ENCODE results near the gene RPN1.

Gene RPN1

DNA sequence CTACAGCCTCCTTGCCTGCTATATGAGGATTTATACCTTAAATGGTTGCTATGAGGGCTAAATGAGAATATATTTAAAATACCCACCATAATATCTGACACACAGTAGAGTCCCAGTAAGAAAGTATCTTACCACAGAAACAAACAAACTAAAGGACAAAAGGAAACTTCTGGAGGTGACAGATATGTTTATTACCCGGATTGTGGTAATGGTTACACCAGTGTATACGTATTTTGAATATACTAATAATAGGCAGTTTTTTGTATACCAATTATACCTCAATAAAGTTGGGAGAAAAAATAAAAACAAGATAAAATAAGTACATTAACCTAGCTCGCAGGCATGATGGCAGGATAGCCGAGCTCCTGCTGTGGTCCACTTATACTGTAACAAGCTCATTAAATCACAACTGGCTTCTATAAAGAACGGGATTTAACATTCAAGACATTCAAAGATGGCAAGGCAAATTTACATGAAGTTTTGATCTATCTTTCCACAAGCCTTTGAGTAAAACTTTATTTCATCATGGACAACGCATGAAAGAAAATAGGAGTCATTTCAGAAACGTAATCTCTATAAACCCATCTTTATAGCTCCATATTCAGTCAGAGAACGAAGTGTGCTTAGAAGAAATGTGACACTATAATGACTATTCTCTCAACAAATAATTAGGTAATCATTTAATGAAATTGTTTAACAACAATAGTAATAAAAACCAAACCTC is 1.5 kb downstream of the RPN1 start:
- no peak for DNase-seq

DNA sequence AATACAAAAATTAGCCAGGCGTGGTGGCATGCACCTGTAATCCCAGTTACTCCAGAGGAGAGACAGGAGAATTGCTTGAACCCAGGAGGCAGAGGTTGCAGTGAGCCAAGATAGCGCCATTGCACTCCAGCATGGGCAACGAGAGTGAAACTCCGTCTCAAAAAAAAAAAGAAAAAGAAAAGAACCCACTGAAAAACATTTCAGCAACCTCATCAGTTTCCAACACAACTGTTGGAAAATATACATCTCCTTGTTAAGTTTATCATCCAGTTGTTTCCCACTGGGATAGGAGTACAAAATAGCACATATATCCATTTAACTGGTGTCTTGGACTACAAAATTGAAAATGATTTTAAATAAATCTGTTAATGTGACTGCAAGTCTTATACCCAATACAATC is 2.2 kb downstream of the RPN1 start:
- no peak for DNase-seq

DNA sequence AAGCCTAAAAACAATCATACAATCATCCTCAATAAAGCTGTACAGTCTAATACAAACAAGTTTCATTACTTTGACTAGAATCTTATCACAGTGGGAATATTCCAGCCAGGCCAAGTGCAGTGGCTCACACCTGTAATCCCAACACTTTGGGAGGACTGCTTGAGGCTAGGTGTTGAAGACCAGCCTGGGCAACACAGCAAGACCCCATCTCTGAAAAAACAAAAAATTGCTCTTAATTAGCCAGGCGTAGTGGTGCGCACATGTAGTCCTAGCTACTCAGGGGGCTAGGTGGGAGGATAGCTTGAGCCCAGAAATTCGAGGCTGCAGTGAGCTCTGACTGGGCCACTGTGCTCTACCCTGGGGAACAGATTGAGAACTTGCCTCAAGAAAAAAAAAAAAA is 3.3 kb downstream of the RPN1 start:
- DNase-seq, result no peak

DNA sequence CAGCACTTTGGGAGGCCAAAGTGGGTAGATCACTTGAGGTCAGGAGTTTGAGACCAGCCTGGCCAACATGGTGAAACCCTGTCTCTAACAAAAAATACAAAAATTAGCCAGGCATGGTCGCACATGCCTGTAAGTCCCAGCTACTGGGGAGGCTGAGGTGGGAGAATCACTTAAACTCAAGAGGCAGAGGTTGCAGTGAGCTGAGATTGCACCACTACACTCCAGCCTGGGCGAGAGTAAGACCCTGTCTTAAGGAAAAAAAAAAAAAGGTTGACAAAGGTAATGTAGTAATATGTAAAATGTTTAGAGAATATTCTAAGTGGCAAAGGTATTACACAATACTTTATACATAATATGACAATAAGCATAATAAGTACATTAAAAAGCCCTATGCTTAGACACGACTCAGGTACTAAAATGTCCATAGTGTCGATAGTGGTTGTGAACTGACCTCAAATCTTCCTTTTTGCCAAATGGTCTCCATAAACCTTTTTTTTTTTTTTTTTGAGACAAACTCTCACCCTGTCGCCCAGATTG is 16.5 kb downstream of the RPN1 start:
- DNase-seq, result no peak

DNA sequence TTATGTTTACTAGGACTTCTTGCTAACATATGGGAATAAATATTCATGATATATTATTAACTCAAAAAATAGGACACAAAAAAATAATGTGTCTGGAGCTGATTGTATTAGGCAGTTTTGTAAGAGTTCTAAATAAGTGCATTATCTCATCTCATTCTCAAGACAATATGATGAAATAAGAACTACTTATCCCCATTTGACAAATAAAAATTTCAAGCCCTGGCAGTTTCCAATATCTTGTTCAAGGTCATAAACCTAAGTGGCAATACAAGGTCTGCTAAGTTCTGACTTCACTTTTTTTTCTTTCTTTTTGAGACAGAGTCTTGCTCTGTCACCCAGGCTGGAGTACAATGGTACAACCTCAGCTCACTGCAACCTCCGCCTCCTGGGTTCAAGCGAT is 18.3 kb downstream of the RPN1 start:
- DNase-seq, result no peak

DNA sequence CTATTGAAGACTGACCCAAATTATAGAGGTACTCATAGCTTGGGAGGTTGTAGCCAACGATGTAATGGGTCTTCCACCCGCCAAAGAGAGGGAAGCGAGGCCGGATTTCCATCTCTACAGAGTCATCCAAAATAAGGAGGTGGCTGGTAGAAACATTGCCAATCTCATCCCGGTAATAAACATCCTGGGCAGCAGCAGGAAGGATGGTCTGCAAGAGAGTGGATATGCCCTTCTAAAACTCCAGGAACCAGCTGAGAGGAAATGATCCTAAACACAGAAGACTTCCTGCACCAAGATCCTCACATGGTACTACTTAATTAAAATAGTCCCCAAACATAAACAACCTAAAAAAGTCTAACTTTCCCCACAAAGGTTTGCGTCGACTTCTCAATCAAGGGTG is 20.7 kb downstream of the RPN1 start:
- no peak for DNase-seq

DNA sequence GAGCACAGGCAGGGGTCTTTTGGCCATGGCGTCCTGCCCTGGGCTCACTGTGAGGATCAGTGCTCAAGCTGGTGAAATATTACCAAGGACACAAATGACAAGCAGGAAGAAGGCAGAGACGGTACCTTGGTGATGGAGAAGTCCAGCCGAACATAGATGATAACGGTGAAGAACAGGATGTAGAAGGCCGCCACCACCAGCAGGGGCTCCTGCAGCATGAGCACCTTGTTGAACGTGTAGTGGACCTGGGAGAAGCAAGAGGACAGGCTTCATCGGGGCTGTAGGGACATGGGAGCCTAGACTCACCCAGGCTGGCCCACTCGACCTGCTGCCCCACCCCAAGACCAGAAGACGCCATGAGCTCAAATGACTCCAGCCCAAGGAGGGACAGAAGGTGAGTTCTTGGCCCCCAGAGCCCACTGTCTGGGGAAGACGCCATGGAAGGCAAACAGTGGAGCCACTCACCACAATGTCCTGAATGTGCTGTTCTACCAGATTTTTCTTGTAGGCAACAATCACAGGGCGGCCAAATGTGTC is 25.1 kb downstream of the RPN1 start:
- no peak for DNase-seq

DNA sequence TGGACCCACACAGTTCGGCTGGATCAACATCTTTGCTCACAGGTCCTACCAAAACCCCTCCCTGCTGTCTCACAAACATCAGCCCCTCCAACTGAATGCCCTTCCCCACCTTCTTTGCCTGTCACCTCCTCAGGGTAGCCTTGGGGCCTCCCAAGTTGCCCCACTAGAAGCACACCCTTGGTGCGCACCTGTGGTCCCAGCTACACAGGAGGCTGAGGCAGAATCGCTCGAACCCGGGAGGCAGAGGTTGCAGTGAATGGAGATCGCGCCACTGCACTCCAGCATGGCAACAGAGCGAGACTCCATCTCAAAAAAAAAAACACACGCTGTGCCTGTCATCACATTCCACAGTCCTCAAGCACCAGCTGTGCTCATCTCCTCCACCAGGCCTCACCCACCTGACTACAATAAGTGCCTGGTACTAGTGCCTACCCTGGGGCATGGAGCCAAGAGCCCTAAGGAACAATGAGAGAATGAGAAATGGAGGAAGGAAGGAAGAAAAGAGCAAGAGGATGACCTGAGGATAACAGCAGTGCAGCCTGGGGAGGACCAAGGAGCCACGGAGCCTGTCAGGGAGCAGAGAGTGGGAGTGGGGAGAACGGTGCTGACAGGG is 26.0 kb downstream of the RPN1 start:
- DNase-seq, result no peak

DNA sequence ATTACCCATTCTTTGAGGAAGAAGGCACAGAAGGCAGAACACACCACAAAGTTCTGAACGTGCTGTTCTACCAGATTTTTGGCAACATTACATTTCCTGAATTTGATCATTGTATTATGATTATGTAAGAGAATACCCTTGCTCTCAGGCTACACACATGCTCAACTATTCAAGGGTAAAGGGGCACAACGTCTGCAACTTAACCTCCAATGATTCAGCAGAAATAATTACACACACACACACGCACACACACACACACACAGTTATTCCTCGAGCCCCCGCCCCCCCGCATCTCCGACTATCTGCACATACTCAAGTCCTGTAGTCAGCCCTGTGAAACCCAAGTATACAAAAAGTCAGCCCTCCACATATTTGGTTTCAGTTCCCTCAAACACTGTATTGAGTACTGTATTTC is 26.8 kb downstream of the RPN1 start:
- DNase-seq, result no peak

DNA sequence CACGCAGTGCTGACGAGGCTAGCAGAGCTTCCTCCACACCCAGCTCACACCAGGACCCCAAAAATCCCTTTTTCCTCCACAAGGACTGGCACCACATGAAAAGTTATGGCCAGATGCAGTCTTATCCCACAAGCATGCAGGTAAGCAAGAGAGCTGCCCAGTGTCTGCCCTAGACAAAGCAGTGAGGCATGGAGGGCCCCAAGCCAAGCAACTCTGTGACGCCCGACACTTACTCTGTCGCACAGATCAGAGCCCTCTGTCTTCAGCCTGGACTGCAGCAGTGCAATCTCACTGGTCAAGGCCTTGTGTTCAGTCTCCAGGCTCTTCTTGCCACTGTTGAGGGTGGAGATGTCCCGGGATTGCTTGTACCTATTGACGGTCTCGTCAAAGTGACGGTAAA is 28.7 kb downstream of the RPN1 start:
- DNase-seq, result no peak

DNA sequence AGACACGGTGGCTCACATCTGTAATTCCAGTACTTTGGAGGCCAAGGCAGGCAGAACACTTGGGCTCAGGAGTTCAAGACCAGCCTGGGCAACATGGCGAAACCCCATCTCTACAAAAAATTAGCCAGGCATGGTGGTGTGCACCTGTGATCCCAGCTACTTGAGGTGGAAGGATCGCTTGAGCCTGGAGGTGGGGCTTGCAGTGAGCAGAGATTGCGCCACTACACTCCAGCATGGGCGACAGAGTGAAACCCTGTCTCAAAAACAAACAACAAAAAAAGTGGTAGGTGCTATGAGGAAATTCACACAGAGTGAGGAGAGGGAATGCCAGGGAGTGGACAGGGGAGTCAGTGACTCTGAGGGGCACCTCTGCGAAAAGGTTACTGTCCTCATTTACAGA is 29.4 kb downstream of the RPN1 start:
- DNase-seq, result no peak

DNA sequence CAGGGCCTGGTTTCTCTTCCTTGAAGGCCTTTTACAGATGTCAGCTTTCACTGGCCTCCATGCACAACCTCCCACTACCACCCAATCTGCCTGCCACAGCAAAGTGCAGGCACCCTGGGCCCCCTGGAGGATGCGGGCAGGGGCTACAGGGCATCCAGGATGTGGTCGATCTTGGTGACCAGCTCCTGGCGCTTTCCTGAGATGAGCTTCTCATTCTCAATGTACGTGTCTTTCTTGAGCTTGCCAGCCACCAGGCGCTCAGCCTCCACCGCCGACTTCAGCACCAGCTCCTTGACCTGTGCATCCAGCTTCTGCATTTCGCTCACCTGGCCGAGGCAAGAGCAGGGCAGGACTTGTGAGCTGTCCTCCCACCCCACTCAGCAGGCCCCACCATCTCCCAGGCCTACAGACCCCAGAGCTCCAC is 30.3 kb downstream of the RPN1 start:
- DNase-seq, result no peak

DNA sequence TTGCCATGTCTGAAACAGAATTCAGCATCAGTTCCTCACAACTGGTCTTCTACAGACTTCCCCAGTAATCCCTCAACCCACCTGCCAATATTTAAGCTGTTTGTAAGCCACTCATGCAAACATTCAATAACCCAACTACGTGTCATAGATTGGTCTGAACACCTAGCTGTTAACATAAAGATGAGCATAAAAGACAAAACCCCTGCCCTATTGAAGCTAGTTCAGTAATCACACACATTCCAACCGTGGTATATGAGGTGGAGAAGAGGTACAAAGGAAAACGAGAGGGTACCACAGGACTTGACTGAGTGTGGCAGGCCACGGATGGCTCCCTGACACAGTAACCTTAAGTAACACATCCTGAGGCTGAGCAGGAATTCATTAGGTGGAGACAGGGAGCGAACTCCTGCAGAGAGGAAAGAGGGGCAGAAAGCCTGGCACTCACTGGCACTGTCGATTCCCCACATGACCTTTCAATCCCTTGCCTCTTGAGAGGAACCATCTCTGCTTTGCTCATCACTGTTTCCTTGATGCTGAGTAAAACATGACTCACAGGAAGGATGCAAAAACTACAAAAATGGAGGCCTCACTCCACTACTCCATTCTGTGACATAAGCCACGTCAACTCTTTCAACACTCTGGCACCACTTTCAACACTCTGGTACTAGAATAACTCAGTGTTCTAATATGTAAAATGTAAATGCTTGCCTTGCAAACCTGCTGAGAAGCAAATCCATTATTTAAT is 31.3 kb downstream of the RPN1 start:
- DNase-seq, result no peak

DNA sequence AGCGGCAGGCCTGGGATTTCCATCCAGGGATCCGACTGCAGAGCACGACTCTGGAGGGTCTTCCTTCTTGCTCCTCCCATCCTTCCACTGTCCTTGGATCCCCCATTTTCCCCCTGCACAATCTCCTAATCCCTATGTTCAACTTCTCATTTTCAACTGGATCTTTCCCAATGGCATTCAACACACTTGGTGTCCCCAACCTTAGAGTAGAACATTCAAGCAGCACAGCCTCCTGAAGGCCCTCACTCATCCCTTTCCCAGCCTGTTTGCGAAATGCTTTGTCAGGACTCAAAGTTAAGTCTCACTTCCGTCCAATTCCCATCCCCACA is 32.3 kb downstream of the RPN1 start:
- DNase-seq, result no peak

DNA sequence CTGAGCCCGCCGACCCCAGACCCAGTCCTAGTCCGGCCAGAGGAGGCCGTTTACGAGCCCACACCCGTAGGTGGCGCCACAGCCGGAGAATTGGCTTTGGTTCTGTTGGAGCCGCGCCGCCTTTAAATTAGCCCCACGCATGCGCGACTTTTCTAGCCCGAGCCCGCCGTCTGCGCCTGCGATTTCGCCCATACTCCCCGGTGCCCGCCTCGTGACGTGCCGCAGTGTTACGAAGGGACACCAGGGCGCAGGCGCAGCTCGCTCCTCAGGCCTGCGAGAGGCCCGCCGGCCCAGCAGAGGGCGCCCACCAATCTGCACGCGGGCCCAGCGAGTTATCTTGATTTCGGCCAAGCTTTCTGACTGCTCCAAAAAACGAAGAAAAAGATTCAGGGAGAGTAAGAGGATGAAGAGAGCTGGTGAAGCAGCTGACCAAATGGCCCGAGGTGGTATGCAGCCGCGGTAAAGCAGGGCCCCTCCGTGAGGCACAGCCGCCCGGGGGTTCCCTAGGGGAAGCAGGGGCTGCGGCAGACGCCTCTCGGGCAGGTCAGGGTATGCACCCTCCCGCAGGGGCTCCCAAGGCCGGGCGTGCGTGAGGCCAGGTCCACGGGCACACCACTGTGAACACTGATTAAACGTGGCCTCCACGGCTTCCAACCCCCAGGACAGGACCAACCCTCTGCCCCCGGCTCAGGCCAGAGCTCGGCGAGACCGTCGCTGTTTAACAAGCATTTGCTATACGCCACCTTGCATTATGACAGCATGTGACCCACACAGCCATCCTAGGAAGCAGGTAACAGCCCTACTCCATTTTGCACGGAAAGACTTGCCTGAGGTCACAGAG is 32.8 kb downstream of the RPN1 start:
- peak; percentile 98 for DNase-seq

DNA sequence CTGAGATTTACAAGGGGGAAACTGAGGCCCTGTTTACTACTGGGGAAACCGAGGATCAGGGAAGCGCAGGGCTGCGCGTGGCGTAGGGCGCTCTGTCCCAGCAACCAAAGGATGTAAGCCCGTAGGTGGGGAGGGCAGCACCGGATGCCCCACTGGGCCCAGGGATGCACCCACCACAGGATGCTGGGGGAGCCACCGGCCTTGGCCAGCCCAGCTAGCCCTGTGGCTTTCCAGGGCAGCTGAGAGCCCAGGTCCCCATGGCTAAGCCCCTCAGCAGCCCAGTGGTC is 33.4 kb downstream of the RPN1 start:
- no peak for DNase-seq

DNA sequence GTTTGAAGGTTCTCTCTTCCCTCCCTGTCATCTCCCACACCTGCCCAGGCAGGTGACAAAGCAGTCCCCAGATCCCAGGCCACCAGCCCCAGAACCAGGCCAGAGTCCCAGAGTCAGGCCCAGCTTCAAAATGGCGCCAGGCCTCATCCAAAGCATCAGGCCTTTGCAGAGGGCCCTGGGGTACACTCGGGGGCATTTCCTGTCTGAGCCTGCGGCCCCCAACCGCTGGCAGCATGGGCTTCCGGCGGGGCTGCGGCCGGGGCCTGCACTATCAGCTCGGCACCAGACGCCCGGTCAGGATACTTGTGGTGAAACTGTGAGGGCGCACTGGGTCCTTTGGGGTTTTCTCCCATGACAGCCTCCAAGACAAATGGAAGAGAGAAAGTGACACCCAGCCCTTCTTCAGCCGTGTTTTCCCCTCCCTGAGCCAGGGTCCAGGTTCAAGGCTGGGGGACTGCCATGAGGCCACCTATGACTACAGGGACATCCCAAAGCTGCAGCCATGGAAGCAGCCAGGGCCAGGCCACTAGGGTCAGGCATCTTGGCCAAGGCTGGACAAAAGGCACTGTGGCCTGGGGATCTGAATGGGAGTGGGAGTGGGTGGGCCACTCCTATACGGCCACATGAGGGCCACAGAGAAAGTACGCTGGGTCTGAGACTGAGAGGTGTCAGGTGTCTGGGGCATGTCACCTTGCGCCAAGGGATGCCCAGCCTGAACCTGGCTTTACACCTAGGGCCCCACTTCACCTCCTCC is 33.9 kb downstream of the RPN1 start:
- DNase-seq, result no peak

DNA sequence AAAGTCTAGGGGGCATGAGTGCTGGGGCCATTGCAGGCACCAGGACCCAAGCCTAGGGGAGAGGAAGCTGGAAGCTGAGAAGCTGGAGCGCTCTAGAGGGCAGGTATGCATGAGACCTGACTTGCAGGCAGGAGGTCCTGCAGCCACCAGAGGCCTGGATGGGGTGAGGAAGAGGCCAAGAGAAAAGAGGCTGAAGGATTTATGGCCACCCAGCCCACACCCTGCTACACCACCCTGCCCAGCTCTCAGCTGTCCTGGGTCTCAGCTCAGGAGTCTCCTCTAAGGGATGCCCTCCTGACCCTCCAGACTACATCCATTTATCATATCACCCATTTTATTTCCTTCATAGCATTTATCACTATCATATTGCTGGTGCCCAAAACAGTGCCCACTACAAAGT is 36.5 kb downstream of the RPN1 start:
- DNase-seq, result no peak

DNA sequence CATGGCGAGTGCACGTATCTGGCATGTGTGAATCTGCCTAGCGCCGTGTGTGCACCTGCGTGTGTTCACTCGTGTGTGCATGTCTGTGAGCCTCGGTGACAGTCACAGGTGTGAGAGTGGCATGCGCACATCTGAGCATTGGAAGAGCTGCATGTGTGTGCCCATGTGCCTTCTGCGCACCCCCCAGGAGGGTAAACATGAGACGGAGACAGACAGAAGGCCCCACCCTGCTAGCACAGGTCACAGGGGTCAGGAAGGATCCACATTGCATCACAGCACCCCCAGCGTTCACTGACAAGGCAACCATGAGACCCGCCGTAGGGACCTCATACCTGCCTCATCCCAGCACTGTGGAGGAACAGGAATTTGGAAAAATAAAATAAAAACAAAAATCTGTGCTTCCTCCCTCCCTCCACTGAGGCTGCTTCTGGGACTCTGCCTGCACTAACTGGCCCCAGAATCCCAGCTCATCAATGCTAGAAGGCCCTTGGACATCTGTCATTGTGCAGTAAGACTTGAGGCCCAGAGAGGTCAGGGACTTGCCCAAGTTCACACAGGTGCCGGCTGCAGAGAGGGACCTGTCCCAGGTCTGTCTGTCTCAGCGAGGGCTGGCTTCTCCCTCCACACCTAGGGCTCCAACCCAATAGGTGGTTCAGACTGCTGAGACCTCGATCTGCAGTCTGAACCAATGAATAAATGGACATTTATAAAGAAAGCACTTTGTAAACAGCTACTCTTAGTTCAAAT is 37.4 kb downstream of the RPN1 start:
- no peak for DNase-seq

DNA sequence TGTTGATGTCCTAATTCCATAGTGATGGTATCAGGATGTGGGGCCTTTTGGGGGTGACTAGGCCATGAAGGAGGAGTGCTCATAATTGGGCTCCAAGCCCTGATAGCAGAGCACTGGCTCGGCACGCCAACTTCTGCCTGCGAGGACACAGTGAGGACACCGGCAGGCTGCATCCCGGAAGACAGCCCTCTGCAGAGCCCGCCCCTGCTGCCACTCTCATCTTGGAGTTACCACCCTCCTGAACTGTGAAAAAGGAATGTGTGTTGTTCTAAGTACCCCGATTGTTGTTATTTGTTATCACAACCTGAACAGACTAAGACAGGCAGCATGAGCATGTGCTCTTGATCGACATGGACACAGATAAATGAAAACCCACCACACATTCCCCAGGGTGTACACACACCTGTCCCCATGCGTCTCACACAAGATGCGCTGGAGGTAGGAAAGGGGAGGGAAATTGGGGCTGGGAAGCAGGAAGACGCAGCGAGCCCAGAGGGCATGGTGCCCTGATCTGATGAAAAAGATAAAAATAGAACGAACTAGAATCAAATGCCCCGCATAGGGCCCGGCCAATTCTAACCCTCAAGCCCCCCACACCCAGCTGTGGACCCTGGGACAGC is 40.1 kb downstream of the RPN1 start:
- no peak for DNase-seq

DNA sequence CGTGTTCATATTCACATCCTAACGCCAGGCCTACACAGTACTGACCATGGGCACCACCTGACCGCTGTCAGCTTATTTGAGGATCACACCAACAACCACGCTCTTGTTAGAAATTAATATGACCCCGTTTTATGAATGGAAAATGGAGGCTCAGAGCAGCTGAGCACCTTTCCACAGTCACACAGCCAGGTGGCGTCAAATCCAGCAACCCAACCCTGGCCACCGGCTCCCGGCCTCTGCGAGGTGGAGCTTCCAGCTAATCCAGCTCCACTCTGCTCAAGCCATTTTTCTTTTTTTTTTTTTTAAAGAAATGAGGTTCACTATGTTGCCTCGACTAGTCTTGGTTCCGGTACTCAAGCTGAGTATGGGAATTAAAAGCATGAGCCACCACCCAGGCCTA is 41.3 kb downstream of the RPN1 start:
- no peak for DNase-seq
